GM15510 (cell line): ENCODE measurements around the gene CELA1.

Source experiments
- POLR2A ChIP-seq: IDR thresholded peaks from 3 replicates; pipeline ENCODE4 v1.6.1; 2011; ENCODE audit warnings: borderline replicate concordance; ENCODE audit not compliant: insufficient read length; ENCODE audit errors: extremely low read depth

CELA1 gene

DNA sequence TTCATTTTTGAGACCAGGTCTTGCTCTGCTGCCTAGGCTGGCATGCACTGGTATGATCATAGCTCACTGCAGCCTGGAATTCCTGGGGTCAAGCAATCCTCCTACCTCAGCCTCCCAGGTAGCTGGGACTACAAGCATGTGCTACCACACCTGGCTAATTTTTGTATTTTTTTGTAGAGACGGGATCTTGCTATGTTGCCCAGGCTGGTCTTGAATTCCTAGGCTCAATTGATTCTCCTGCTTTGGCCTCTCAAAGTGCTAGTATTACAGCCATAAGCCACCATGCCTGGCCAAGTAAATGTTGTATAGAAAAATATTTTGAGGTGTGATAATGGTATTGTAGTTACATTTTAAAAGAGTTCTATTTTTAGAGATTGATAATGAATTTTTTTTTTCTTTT, 35.1 kb downstream of the CELA1 start:
- no peak for TF ChIP-seq POLR2A

DNA sequence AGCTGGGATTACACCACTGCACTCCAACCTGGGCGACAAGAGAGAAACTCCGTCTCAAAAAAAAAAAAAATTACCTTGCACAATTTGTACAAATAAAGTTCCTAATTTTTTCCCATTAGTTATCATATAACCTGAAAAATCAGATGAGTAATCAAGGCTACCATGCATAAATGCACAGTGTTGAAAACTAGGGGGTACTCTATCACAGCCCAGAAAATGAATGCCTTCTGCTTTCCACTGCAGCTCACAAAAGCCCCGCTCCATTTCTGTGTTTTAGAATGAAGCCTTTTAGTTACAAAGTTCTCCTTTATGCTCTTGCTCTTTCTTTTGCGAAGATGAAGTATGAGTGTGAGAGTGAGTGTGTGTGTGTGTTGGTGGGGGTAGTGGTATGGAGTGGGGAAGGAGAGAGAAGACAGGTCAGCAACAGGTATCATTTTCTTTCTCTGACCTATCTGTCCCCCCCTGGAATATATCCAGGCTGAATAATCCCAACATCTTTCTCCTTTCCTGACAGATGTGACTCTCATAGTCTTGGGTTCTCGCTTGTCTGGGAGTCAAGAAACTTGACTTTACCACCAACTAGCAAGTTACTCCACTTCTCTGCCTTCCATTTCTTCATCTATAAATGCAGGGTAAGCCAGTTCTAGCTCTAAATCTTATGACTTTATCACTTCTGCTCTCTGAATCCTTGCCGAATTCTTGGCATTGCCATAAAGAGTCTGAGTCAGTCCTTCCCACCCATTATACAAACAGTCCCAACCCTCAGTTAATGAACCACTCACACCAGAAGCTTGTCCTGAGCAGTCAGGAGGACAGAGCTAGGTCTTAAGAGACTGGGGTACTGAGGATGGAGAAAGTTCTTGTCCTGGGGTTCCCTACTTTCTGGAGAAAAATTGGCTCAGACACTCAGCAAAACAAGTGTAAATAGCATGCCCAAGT, 38.6 kb downstream of the CELA1 start:
- TF ChIP-seq POLR2A: no peak

DNA sequence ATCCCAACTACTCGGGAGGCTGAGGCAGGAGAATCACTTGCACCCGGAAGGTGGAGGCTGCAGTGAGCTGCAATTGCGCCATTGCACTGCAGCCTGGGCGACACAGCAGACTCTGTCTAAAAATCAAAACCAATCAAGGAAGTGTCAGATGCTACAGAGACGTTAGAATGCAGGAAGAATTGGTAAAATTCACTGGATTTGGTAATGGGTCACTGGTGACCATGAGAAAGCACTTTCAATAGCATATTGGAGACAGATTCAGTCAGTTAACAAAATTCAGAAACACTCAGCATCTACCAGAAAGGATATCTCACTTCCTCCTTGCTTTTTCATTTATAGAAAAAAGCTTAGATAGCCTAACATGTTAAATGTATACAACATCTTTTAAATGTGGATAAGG, 40.0 kb downstream of the CELA1 start:
- no peak for TF ChIP-seq POLR2A

DNA sequence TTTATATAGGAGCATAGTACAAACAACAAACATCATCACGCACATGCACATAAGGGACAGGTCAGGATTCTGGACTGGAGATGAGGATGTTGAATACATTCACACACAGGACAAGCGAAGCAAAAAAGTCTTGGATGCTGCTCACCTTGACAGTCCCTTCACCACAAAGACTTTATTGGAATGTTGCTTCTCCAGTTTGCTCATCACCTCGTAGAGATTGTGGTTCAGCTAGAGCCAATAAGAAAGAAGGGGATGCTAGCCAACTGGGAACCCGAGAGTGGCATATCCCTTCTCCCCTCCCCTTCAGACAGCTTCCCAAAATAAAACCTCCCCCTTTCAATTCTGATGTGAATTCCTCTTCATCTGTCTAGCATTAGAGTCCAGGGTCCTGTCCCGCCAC, 50.8 kb downstream of the CELA1 start:
- TF ChIP-seq POLR2A: no peak

DNA sequence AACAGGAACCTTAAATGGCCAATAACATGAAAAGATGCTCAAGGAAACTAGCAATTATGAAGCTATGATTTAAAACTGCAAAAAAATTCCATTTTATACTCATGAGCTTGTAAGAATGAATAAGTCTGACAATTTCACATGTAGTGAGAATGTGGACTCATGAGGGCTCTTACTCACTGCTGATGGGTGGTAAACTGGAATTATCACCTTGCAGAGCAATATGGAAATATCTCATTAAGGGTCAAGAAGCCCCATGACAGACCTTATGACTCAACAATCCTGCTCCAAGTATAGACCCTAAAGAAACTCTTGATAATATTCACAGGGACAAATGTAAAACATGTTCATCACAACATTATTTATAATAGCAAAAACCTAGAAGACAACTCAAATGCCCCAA, 52.8 kb downstream of the CELA1 start:
- no peak for TF ChIP-seq POLR2A

DNA sequence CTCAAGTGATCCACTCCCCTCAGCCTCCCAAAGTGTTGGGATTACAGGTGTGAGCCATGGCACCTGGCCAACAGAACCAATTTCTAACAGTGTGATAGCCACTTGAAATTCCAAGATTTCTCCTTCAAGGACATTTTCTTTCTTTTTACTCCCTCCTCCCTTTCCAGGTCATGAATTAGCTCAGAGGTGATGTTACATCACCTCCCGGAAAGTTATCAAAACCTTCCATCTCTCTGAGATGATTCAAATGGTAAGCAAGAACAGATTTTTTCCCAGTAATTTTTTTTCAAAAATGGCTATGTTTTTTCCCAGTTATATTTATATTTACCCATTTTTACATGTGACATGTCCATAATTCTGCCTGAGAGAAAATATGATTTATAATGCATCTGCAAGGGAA, 60.6 kb downstream of the CELA1 start:
- TF ChIP-seq POLR2A: no peak

DNA sequence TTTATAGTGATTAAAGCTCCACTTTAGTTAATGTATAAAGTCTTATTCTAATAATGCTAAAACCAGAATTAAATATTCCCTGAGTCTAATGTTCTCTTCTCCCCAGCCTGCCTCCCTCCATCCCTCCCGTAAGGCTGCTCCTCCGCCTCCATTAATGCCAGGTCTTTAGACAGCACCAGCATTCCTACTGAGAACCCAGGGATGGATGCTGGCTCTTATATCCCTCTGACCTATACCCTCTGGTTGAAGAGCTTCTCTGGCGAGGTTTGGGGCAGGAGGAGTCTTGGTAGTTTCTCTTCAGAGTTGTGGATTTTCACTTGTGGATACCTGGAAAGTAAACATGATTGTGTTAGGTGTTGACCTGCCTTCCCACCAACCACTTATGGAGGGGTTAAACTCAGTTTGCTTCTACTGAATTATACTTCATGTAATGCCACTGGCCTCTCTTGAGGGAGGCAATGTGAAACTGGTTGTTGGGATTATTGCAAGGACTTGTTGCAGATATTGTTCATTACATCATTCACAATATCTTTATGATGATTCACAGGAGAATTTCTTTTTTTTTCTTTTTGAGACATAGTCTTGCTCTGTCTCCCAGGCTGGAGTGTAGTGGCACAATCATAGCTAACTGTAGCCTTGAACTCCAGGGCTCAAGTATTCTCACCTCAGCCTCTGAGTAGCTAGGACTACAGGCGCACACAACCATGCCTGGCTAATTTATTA, 65.1 kb downstream of the CELA1 start:
- TF ChIP-seq POLR2A: no peak
